Measurements from ENCODE around the gene DUSP8.

- TF ChIP-seq POLR2AphosphoS5 (IDR thresholded peaks at IDR 0.05) (no peak), CTCF (IDR thresholded peaks at IDR 0.05) (no peak), POLR2A (IDR thresholded peaks at IDR 0.05) (no peak)
Observed at GRCh38 chr11:1526785-1527184, 45.3 kb downstream of the DUSP8 start.

Data from suprapubic skin (tissue), 4 donors.